ENCODE measurements around the gene NPR3.

DNA sequence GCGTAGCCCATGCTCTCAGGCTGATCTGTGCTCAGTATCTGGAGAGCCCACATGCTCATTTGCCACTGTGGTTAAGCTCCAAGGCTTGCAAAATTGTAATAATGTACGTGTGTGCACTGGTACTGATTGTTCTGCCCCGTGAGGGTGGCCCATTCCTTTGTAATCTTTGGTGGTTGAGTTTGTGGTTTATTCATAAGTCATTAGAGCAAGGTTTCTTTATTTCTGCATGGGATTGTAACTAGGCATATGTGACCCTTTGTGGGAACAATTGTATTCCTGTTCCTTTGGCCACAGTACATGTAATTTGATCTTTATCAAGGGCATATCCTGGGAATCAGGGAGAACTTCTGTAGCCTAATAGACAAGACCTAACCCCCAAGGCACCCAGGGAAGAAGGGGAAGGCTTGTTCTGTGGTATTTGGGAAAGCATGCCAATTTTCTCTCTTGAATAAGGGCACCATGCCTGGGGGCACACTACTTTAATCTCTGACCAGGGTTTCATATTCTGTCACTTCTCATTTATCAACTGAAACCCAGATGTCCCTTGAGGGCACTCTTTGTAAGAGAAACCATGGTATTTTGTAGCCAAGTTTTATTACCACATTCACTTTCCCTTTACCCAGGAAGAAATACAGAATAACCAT is 74.6 kb downstream of the NPR3 start:
- TF ChIP-seq EZH2 (IDR thresholded peaks at IDR 0.05; ENCODE audit: low read depth, unreplicated experiment) (no peak), REST (IDR thresholded peaks at IDR 0.05; ENCODE audit: unreplicated experiment) (no peak), EZH2phosphoT487 (IDR thresholded peaks at IDR 0.05; ENCODE audit: unreplicated experiment) (no peak), JUNB (IDR thresholded peaks at IDR 0.05; ENCODE audit: unreplicated experiment) (no peak), CREB1 (CRISPR knock-in tag; IDR thresholded peaks at IDR 0.05; ENCODE audit: low read depth) (no peak), POLR2AphosphoS5 (IDR thresholded peaks at IDR 0.05; ENCODE audit: low read depth) (no peak), NANOG (IDR thresholded peaks at IDR 0.05; ENCODE audit: borderline replicate concordance) (no peak), ETS1 (IDR thresholded peaks at IDR 0.05) (no peak), ZNF331 (CRISPR knock-in tag; IDR thresholded peaks at IDR 0.05; ENCODE audit: low read depth) (no peak), ZNF114 (CRISPR knock-in tag; IDR thresholded peaks at IDR 0.05) (no peak), ZNF462 (CRISPR knock-in tag; IDR thresholded peaks at IDR 0.05) (no peak), STAT1 (IDR thresholded peaks at IDR 0.05; ENCODE audit: unreplicated experiment) (no peak)
- TF ChIP-seq, protein P1, sequence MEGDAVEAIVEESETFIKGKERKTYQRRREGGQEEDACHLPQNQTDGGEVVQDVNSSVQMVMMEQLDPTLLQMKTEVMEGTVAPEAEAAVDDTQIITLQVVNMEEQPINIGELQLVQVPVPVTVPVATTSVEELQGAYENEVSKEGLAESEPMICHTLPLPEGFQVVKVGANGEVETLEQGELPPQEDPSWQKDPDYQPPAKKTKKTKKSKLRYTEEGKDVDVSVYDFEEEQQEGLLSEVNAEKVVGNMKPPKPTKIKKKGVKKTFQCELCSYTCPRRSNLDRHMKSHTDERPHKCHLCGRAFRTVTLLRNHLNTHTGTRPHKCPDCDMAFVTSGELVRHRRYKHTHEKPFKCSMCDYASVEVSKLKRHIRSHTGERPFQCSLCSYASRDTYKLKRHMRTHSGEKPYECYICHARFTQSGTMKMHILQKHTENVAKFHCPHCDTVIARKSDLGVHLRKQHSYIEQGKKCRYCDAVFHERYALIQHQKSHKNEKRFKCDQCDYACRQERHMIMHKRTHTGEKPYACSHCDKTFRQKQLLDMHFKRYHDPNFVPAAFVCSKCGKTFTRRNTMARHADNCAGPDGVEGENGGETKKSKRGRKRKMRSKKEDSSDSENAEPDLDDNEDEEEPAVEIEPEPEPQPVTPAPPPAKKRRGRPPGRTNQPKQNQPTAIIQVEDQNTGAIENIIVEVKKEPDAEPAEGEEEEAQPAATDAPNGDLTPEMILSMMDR (conservative IDR thresholded peaks at IDR 0.05; ENCODE audit: low read depth in 2 of 2): no peak

Measured in GM23338 (cell line).